Left renal pelvis (tissue), 4 donors: ENCODE results near the gene HDAC5. TPM values are rescaled to one million over a fixed set of nuclear protein-coding genes. Genes with fewer than 3 reads are reported as not detected.

ENCODE experiments used
- DNase-seq, 4 donors: peaks; one replicate each; pipeline ENCODE4 v3.0.0-alpha.2; 2013; ENCODE audit warnings: low read depth in 4 of 4, low spot score in 3 of 4
- polyA plus RNA-seq, 4 donors: library from polyadenylated mRNA; unstranded; fragments of 120-200 nt; gene quantifications; one replicate each; pipeline ENCODE4 v1.2.1, GENCODE V29; 2013; ENCODE audit not compliant: insufficient read length in 4 of 4

The HDAC5 gene
- polyA plus RNA-seq, 4 donors: 42.3 to 54.2 (median 47.3) TPM

DNA sequence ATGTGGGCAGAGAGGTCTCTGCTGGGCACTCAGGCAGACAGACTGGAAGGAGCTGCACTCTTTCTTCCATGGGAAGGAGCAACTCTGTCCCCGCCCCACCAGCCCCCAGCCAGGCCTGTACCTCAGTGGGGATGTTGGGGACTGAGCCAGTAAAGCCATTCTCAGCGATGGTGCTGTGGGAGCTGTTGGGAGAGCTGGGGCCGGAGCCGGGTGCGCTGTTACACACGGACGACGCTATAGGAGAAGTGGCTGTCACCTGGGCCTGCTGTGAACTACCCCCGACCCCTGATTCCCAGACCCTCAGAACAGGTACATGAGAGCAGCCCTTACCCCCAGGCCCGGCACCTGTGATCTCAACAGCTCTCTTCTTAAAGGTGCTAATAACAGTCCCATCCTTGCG is 31.4 kb downstream of the HDAC5 start:
- DNase-seq: no peak

DNA sequence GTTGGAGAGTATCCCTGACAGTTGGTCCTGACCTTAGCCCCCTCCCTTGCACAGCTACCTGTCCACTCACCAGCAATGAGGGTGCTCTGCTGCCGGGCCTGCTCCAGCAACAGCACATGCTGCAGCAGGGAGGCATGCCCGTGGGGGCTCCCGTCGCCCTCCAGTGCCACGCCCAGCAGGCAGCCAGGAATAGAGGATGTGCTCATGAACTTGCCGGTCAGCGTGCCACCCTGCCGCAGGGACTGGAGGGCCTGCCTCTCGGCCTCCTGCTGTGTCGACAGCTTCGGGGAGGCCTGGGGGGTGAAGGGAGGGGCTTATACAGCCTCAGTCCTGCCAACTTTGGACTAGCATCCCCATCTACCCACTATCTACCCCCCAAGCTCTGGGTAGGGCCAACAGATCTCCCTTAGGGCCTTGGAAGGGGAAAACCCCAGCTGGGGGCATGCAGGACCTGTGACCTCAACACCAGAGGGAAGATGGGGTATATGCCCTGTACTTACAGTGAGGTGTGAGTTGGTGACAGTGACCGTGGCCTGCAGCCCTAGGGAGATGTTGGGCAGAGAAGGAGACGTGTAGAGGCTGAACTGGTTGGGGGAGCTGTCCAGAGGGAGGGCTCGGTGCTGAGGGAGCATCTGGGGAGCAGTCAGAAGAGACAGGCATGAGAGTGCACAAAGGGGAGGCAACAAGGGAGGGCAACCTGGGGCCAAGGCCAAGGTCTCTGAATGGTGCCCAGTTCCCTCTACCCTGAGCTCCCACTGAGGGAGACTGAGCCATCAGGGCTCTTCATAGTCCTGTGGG is 32.0 kb downstream of the HDAC5 start:
- no peak for DNase-seq

DNA sequence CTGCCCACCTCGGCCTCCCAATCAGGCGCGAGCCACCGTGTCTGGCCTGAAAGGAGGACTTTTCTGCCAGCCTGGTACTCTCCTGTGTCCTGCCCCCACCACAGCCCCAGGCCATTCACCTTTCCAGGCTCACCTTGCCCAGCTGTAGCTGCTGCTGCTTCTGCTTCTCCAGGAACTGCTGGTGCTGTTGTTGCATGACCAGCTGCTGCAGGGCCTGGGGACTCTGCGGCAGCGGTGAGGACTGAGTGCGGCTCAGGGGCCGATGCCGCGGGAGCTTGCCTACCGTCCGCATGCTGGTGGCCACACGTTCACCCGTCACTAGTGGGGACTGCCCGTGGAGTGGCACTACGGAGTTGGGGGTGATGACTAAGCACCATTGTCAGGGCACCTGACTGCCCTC is 35.2 kb downstream of the HDAC5 start:
- no peak for DNase-seq

DNA sequence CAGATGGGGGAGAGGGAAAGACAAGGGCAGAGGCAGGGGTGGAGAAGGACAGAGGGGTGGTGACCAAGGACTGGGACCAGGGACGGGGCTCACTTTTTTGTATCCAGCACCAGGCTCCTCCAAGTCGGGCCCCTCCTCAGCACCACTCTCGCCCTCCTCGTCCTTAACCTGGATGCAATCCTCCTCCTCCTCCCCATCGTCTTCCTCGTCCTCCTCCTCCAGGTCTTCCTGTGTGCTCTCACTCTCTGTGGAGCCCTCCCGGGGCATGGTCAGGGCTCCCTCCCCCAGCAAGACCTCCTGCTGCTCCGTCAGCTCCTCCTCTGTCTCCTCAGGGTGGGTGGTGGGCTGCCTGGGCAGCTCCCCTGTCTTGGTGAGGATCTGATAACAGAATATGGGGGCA is 36.1 kb downstream of the HDAC5 start:
- no peak for DNase-seq

DNA sequence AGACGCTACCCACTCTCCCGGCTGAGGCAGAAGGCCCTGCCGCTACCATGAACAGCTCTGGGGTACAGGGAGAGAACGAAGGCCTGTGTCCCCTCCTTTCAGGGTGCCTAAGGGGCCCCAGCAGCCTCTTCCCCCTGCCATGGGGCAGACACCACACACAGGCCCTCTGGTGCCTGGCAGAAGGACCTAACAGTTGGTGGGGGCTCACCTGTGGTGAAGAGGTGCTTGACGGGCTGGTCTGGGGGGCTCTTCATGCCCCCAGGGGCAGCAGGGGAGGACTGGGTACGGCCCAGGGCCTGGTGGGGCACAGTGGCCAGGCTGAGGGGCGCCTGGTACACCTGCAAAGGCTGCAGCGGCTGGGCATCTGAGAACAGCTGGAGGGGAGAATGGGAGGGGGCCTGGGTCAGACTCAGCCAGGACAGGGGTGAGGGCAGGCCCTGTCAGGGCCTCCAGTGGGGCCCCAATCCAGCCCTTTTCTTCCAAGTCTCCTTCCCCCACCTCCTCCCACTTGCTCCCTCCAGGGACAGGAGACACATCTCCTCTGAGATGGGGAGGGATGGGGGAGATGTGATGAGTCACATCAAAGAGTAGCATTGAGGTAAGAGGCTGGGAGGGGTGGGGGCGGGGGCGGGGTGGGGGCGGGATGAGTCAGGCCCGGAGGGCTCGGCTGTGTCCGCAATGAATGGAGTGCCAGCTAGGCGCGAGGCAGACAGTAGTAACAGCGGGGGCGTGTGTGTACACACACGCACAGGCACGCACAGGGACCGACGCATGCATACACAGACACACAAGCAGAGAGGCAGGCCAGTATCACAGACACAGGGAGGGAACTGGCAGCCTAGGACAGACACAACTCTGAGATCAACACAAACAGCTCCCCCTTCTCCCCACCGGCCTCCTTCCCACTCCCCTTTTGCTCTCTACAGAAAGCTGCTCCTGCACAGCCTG is 36.8 kb downstream of the HDAC5 start:
- DNase-seq: no peak

DNA sequence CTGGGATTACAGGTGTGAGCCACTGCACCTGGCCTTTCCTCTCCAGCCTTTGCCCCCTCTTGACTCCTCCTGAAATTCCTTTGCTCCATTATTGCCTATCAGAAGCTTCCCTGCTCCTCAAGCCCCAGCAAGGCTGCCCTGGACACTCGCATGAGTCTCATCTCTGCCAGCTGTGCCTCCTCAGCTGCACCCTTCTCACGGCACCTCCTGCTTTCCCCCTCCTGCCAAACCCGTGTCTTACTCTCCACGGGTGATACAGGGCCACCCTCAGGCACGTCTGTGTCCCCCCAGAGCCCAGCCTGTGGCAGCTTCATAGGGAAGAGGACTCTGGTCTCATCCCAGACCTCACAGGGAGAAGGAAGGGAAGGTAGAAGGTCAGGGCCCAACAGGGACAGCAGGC is 37.5 kb downstream of the HDAC5 start:
- no peak for DNase-seq

DNA sequence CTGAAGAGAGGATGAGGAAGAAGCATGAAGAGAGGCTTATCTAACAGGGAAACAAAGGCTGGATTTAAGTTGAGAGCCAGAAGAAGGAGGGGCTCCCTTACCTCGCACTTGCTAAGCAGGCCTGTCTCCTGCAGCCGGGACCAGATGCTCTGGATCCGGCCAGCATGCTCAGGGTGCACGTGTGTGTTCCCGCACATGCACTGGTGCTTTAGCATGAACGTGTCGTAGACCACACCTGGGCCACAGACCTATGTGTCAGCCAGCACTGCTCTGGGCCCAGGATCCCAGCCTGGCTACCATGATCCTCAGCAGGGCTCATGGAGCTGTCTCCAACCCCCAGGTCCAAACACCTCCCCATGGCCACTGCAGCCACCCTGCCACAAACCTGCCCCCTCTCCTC is 38.5 kb downstream of the HDAC5 start:
- no peak for DNase-seq

DNA sequence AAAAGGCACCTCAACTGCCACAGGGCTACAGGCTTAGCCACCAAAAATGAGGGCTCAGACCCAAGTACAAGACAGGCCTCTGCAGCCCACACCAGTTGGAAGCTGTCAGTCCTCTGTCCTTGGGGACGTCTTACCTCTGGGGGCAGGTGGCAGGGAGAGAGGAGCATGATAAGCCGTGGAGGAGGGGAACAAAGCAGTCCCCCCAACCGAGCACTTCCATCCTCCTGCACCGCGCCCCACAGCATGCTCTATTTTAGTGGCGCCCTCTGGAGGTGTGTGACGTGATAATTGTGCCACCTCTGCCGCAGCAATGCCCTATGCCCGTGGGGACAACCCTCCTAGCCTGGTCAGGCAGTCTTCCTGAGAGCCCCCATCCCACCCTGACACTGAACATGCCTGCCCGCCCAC is 39.3 kb downstream of the HDAC5 start:
- DNase-seq: no peak

DNA sequence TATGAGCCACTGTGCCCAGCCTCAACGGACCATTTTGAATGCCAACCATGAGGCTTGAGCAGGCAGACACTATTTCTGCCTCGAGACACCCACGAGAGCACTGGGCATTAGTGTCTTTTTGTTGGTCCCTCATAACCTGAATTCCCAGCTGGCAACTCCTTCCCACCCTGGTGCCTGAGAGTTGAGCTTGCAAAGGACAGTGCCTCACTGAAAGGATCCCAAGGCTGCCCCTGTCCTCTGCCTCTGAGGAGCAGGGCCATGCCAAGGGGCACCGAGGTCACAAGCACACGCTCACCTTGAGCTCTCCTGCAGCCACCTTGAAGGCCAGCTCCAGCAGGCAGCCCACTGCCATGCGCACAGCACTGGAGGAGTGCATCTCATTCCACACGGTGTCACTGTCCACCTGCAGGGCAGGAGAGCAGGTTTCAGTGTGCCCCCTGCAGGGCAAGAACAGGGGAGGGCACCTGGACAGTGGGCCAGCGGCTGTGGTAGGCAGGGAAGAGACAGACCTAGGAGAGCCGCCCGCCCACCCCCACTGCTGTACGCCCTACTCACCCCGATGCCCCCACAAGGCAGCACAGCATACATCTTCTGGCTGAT is 40.1 kb downstream of the HDAC5 start:
- no peak for DNase-seq

DNA sequence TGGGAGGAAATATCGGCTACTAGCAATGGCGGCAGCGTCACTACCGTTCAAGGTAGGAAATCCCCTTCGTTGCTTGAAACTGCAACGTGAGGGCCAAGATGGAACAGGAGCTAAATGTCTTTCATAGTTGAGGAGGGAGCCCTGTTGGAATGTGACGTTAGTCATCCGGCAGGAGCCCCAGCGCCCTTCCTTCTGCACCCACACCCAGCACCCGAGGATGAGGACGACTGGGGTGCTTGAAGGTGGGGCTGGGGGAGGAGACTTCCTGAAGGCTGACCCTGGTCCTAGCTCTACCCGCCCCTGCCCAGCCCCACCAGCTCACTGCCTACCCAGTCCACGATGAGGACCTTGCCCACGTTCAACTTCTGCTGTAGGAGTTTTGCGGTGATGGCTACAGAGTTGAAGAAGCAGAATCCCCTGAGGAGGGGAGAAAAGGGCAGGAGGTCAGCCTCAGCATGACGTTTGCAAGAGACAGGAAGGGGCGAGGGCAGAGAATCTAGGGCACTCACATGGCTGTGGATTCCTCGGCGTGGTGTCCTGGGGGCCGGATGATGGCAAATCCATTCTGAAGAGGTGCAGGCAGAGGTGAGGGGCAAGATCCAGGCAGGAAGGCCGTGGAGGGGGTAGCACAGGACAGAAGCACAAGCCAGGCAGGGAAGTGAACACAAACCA is 41.0 kb downstream of the HDAC5 start:
- no peak for DNase-seq

DNA sequence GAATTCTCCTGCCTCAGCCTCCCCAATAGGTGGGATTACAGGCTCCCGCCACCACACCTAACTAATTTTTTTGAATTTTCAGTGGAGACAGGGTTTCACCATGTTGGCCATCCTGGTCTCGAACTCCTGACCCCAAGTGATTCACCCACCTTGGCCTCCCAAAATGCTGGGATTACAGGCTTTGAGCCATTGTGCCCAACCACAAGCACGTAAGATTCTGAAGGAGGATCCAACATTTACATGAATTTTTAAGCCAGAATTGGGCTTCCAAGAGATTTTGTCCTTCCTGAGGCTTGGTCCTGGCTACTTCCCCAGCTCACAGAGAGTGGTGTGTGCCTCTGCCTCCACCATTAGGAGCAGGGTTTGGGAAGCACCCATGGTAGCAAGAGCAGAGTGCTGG is 41.8 kb downstream of the HDAC5 start:
- no peak for DNase-seq

DNA sequence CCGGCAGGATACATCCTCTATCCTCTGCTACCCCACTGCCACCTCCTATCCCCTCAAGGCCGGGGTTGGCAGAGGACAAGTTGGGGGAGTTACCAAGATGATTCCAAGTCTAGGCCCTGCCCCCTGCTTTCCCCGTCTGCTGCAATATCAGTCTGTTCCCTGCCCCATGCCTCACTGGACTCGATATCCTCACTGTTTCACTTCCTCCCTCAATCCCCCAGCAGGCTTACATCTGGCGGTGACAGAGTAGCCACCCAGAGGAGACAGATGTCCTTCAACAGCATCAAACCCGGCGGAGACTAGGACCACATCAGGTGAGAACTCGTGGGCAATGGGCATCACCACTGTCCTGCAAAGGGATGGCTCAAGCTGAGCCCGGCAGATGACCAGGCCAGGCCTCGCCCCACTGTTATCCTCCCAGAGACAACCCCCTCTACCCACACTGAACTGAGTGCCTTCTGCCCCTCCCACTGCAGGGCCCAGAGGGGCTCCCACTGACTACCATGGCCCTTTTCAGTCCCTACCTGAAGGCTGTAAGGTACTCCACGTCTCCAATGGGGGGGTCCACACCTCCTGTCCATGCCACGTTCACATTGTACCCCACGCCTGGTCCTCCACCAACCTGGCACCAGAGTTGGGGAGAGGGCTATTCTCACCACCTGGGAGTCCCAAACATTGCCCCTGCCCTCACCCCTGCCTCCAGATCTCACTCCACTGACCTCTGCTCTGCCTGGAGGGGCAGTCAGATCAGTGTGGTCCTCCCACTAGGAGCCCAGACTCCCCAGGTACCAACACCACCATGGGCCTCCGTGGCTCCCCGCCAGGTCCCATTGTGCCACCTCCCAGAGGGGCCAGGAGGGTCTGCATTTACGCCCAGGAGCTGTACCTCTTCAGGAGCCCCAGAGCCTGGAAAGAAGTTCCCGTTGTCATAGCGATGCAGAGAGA is 43.3 kb downstream of the HDAC5 start:
- no peak for DNase-seq

DNA sequence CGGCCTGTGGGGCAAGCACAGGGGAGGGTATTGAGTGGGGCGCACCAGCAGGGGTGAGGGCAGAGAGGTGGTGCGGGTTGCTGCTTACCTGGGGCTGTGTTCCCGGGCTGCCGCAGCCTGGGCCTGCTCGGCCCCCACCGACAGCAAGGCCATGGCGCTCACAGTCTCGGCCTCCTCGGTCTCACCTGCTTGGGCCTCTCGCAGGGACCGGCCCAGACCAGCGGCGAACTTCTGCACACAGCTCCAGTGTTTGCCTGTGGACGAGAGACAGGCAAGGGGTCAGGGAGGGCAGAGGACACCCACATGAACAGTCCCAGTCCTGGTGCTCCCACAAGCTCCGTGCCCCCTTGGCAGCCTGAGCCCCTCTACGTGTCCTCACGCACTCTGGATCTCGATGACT is 45.0 kb downstream of the HDAC5 start:
- no peak for DNase-seq

DNA sequence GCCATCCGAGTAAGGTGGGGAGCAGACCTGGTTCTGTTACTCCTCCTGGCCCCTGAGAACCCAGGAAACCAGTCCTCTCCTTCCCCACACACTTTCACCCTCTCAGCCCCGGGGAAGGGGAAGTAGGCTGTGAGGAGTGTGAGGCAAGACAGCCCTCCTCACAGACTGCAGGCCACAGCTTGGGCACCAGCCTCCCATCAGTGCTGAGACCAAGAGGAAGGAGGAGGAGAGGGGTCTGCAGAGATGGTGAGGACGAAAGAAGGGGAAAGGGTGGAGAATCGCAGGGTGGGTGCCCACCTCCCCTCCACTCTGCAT is 45.9 kb downstream of the HDAC5 start:
- DNase-seq: no peak

DNA sequence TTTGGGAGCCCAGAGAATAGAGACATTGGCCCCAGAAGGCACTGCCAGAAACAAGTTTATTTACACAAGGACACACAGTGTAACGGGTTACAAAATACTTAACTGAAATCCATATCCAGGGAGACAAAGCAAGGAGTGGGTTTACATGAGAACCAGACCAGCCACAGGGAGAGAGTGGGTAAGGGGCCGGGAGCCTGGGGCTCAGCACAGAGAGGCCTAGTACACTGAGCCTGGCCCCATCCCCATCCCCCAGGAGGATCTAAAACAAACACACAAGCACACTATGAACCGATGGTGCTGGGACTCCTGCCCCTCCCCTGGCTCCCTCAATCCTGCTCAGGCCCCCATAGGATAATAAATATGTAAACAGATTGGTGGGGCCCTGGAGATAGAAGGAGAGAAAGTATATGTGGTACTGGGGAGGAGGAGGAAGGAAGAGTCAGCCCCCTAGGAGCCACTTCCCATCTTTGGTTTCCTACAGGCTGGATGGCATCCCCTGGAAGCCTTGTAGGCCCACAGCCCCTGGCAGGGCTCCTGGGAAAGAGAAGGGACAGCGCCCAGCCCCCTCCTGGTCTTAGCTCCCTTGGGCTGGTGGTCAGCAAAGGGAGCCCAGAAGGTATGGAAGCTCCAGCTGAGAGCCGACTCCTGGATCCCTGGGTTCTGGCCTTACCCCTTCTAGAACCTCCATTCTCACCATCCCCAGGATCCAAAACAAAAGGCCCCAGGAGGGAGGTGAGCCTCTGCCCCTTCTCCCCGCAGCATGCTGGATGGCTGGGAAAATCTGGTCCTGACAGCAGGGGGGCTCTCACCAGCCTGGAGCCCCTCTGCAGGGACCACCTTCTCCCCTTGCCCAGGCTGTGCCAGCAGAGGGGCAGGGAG is 46.5 kb downstream of the HDAC5 start:
- no peak for DNase-seq

DNA sequence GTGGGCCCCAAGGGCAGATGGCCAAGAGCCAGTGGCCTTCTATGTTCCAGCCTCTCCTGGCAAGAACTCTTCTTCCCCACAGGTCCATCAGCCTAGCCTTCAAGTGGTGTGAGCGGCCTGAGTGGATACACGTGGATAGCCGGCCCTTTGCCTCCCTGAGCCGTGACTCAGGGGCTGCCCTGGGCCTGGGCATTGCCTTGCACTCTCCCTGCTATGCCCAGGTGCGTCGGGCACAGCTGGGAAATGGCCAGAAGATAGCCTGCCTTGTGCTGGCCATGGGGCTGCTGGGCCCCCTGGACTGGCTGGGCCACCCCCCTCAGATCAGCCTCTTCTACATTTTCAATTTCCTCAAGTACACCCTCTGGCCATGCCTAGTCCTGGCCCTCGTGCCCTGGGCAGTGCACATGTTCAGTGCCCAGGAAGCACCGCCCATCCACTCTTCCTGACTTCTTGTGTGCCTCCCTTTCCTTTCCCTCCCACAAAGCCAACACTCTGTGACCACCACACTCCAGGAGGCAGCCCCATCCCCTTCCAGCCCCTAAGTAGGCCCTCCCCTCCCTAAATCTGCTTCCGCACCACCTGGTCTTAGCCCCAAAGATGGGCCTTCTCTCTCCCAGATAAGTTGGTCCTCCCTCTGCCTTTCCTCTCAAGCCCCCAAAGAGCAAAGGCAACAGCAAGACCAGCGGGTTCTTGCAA is 47.7 kb downstream of the HDAC5 start:
- no peak for DNase-seq

DNA sequence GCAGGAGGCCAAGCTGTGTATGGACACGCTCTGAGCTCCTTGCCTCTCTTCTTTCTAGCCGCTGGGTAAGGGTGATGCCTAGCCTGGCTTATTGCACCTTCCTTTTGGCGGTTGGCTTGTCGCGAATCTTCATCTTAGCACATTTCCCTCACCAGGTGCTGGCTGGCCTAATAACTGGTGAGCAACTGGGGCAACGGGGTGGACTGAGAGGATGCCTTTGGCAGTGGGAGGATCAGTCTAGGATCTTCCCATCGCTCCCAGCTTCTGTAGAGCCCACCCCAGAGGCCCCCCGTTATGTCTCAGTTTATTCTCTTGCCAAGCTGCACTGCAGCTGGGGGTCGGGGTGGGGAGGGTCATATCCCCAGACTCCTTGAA is 48.5 kb downstream of the HDAC5 start:
- no peak for DNase-seq

DNA sequence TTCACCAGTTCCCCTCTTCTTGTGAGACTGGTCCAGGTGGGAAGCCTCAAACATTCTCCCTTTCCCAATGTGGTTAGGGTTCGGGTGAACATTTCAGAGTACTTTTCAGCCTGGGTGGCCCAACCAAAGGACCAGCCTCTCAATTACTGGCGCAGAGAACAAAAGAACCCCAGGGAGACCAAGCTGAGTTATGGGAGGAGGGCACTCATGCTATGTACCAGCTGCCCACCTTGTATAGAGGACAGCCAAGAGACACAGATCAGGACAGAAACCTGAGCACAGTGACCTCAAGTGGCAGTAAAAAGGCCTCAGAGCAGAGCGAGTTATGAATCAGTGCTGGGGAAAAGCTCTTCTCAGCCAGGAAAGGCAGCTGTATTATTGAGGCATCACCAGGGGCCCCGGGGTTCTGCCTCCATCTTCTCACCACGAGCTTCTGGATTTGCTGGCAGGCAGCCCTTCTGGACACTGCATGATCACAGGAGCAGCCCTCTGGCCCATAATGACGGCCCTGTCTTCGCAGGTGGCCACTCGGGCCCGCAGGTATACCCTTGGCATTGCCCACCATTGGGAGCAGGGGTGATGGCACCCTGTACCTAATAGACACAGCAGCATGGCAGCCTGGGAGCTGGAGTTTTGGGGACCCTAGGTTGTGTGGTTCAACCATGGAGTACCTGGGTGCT is 49.1 kb downstream of the HDAC5 start:
- no peak for DNase-seq
